HG03097 (cell line): ENCODE data around the gene FOS.

ENCODE experiments used
- ATAC-seq: cut with Tn5 transposase; IDR thresholded peaks from one replicate; pipeline ENCODE4 v1.9.1; 2021; ENCODE audit not compliant: unreplicated experiment, low FRiP score

Gene FOS

GRCh38 chr14:75249958-75250336, 28.7 kb upstream of the FOS start:
- ATAC-seq: peak; percentile 17

- no peak for ATAC-seq
These were observed 27.8 kb upstream of the FOS start for GRCh38 chr14:75250800-75251199.

GRCh38 chr14:75252254-75252837, 26.3 kb upstream of the FOS start:
- ATAC-seq: no peak

- ATAC-seq: no peak
These were observed 24.2 kb upstream of the FOS start for GRCh38 chr14:75254381-75254822.

- ATAC-seq: no peak
These were observed 23.6 kb upstream of the FOS start for GRCh38 chr14:75254901-75255584.

- no peak for ATAC-seq
These were observed 20.4 kb upstream of the FOS start for GRCh38 chr14:75258079-75258802.

GRCh38 chr14:75258803-75259509, 19.7 kb upstream of the FOS start:
- ATAC-seq: peak; percentile 92

GRCh38 chr14:75259510-75259855, 19.1 kb upstream of the FOS start:
- ATAC-seq: no peak

- ATAC-seq: no peak
These were observed 18.4 kb upstream of the FOS start for GRCh38 chr14:75260025-75260763.

- ATAC-seq: no peak
These were observed 16.8 kb upstream of the FOS start for GRCh38 chr14:75261820-75262219.

GRCh38 chr14:75262641-75263040, 16.0 kb upstream of the FOS start:
- no peak for ATAC-seq

- no peak for ATAC-seq
These were observed 14.6 kb upstream of the FOS start for GRCh38 chr14:75264036-75264435.

GRCh38 chr14:75267141-75267721, 11.4 kb upstream of the FOS start:
- no peak for ATAC-seq

- ATAC-seq: no peak
These were observed 9.7 kb upstream of the FOS start for GRCh38 chr14:75268633-75269550.

GRCh38 chr14:75271514-75271913, 7.1 kb upstream of the FOS start:
- no peak for ATAC-seq

- no peak for ATAC-seq
These were observed 5.2 kb upstream of the FOS start for GRCh38 chr14:75273272-75274049.

- ATAC-seq: no peak
These were observed 4.4 kb upstream of the FOS start for GRCh38 chr14:75274050-75274898.
